ENCODE measurements around the gene CYP2A6. TPM values are rescaled to one million over a fixed set of nuclear protein-coding genes. Genes with fewer than 3 reads are reported as not detected.
"Not testable (repeated sequence)": the region's sequence is repeated elsewhere in the genome, so short reads cannot be mapped to it uniquely, and the experiment has no call there.

The CYP2A6 gene
- total RNA-seq, 6 experiments from 2014 or later, result not detected

- not testable (repeated sequence) for H3K4me3 Mint-ChIP-seq; H3K36me3 Mint-ChIP-seq (ENCODE audit: low read depth); DNase-seq; H3K9me3 Mint-ChIP-seq; H3K4me1 Mint-ChIP-seq (ENCODE audit: low read depth); H3K27ac Mint-ChIP-seq
- H3K27me3 Mint-ChIP-seq (ENCODE audit: insufficient read depth), result peaks cover 56% of the 10 kb centered on the region
These were observed 29.1 kb upstream of the CYP2A6 start for GRCh38 chr19:40879349-40879748.

DNA sequence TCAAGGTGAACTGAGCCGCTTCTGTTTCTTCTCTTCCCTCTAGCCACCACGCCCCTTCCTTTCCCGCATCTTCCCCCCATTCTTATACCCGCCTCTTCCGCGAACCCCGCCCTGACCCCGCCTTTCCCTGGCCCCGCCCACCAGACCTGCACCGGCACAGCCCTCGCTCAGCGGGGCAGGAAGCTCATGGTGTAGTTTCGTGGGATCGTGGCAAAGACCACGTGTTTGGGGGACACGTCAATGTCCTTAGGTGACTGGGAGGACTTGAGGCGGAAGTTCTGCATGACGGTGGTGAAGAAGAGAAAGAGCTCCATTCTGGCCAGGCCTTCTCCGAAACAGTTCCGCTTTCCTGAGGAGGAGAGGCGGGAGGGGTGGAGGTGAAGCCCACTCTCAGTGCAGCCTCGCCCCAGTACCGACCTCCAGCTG is 25.3 kb upstream of the CYP2A6 start:
- not testable (repeated sequence) for H3K36me3 Mint-ChIP-seq (ENCODE audit: low read depth); DNase-seq; H3K9me3 Mint-ChIP-seq; H3K27ac Mint-ChIP-seq; H3K4me3 Mint-ChIP-seq; H3K4me1 Mint-ChIP-seq (ENCODE audit: low read depth)
- H3K27me3 Mint-ChIP-seq (ENCODE audit: insufficient read depth), result peaks cover 45% of the 10 kb centered on the region

- DNase-seq; H3K4me3 Mint-ChIP-seq; H3K36me3 Mint-ChIP-seq (ENCODE audit: low read depth); H3K27ac Mint-ChIP-seq; H3K4me1 Mint-ChIP-seq (ENCODE audit: low read depth); H3K9me3 Mint-ChIP-seq: not testable (repeated sequence)
- H3K27me3 Mint-ChIP-seq (ENCODE audit: insufficient read depth), result peaks cover 47% of the 10 kb centered on the region
These were observed 24.6 kb upstream of the CYP2A6 start for GRCh38 chr19:40874874-40875273.

DNA sequence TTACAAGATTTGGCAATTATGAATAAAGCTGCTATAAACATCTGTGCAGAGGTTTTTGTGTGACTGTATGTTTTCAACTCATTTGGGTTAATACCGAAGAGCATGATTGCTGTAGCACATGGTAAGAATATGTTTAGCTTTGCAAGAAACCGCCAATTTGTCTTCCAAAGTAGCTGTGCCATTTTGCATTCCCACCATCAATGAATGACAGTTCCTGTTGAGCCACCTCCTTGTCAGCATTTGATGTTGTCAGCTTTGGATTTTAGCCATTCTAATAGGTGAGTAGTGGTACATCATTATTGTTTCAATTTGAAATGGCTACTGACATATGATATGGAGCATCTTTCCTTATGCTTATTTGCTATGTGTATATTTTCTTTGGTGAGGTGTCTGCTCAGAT is 23.6 kb upstream of the CYP2A6 start:
- H3K27ac Mint-ChIP-seq, result not testable (repeated sequence)

GRCh38 chr19:40872209-40872608 is 22.0 kb upstream of the CYP2A6 start:
- Mint-ChIP-seq H3K4me1 (ENCODE audit: low read depth) (no peaks in the 10 kb centered on the region), H3K9me3 (peaks cover 4% of the 10 kb centered on the region), H3K36me3 (ENCODE audit: low read depth) (no peaks in the 10 kb centered on the region), H3K4me3 (no peak overlapping the region), H3K27me3 (ENCODE audit: insufficient read depth) (peaks cover 26% of the 10 kb centered on the region), H3K27ac (no peak overlapping the region)
- no peak for DNase-seq
- TF ChIP-seq, protein P1, sequence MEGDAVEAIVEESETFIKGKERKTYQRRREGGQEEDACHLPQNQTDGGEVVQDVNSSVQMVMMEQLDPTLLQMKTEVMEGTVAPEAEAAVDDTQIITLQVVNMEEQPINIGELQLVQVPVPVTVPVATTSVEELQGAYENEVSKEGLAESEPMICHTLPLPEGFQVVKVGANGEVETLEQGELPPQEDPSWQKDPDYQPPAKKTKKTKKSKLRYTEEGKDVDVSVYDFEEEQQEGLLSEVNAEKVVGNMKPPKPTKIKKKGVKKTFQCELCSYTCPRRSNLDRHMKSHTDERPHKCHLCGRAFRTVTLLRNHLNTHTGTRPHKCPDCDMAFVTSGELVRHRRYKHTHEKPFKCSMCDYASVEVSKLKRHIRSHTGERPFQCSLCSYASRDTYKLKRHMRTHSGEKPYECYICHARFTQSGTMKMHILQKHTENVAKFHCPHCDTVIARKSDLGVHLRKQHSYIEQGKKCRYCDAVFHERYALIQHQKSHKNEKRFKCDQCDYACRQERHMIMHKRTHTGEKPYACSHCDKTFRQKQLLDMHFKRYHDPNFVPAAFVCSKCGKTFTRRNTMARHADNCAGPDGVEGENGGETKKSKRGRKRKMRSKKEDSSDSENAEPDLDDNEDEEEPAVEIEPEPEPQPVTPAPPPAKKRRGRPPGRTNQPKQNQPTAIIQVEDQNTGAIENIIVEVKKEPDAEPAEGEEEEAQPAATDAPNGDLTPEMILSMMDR (IDR thresholded peaks at IDR 0.05), result no peak

More for the DNA sequence above, 23.6 kb upstream of the CYP2A6 start:
- H3K27me3 Mint-ChIP-seq (ENCODE audit: insufficient read depth), result peaks cover 41% of the 10 kb centered on the region
- not testable (repeated sequence) for H3K36me3 Mint-ChIP-seq (ENCODE audit: low read depth); DNase-seq; H3K4me3 Mint-ChIP-seq; H3K9me3 Mint-ChIP-seq; H3K4me1 Mint-ChIP-seq (ENCODE audit: low read depth)

DNA sequence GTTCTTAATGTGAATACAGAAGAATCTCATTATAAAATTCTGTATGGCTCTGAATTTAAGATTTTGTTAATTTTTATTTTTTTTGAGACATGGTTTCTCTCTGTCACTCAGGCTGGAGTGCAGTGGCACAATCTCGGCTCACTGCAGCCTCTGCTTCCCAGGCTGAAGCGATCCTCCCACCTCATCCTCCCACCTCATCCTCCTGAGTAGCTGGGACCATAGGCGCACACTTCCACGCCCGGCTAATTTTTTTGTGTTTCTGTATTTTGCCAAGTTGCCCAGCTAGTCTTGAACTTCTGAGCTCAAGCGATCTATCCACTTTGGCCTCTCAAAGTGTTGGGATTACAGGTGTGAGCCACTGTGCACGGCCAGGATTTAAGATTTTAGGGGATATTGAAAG is 17.5 kb upstream of the CYP2A6 start:
- H3K9me3 Mint-ChIP-seq, result peaks cover 4% of the 10 kb centered on the region; the same call in 1 of the 2 replicates
- H3K27ac Mint-ChIP-seq, result no peak overlapping the region
- no peaks in the 10 kb centered on the region for H3K36me3 Mint-ChIP-seq (ENCODE audit: low read depth)
- no peak for DNase-seq
- H3K27me3 Mint-ChIP-seq (ENCODE audit: insufficient read depth), result peaks cover 13% of the 10 kb centered on the region
- TF ChIP-seq, protein P1 (IDR thresholded peaks at IDR 0.05), result no peak
- H3K4me1 Mint-ChIP-seq (ENCODE audit: low read depth), result no peaks in the 10 kb centered on the region
- no peak overlapping the region for H3K4me3 Mint-ChIP-seq

- not testable (repeated sequence) for H3K36me3 Mint-ChIP-seq (ENCODE audit: low read depth); H3K9me3 Mint-ChIP-seq; H3K4me1 Mint-ChIP-seq (ENCODE audit: low read depth); H3K4me3 Mint-ChIP-seq; H3K27ac Mint-ChIP-seq; H3K27me3 Mint-ChIP-seq (ENCODE audit: insufficient read depth); DNase-seq
These were observed 14.7 kb upstream of the CYP2A6 start for GRCh38 chr19:40864739-40865496.

- TF ChIP-seq, protein P1 (IDR thresholded peaks at IDR 0.05), result no peak
- H3K9me3 Mint-ChIP-seq, result no peaks in the 10 kb centered on the region
- peaks cover 6% of the 10 kb centered on the region for H3K27me3 Mint-ChIP-seq (ENCODE audit: insufficient read depth)
- H3K36me3 Mint-ChIP-seq (ENCODE audit: low read depth), result no peaks in the 10 kb centered on the region
- no peaks in the 10 kb centered on the region for H3K4me1 Mint-ChIP-seq (ENCODE audit: low read depth)
- peak; percentile 2 for DNase-seq
- no peak overlapping the region for H3K4me3 Mint-ChIP-seq
- H3K27ac Mint-ChIP-seq, result no peak overlapping the region
These were observed 12.5 kb upstream of the CYP2A6 start for GRCh38 chr19:40862785-40863184.

Measured in HFFc6 (cell line).